NCI-H524 treated with DMSO at 0.1 percent for 48 hours (cell line): Measurements from ENCODE around the gene APBB1IP.
"Not testable (repeated sequence)": the region's sequence is repeated elsewhere in the genome, so short reads cannot be mapped to it uniquely, and the experiment has no call there.

Experiments used
- DNase-seq: peaks from one replicate; lab custom pipeline; 2025; lab: John Stamatoyannopoulos, UW

Gene APBB1IP

GRCh38 chr10:26437637-26438461, at the start of gene APBB1IP:
Gene APBB1IP (plus strand): TSS chr10:26438341. CDS start chr10:26492327, 53,986 bp downstream.
- DNase-seq, result no peak

- no peak for DNase-seq
Measured at GRCh38 chr10:26389533-26389932, 48.6 kb upstream of the APBB1IP start.

GRCh38 chr10:26391701-26392695, 46.1 kb upstream of the APBB1IP start:
- DNase-seq, result no peak

- not testable (repeated sequence) for DNase-seq
Measured at GRCh38 chr10:26398353-26398752, 39.8 kb upstream of the APBB1IP start.

- DNase-seq, result no peak
Measured at GRCh38 chr10:26407406-26407969, 30.7 kb upstream of the APBB1IP start.

GRCh38 chr10:26408858-26409494, 29.2 kb upstream of the APBB1IP start:
- no peak for DNase-seq

GRCh38 chr10:26410356-26410755, 27.8 kb upstream of the APBB1IP start:
- DNase-seq, result no peak

GRCh38 chr10:26412932-26413331, 25.2 kb upstream of the APBB1IP start:
- no peak for DNase-seq

GRCh38 chr10:26413375-26413774, 24.8 kb upstream of the APBB1IP start:
- no peak for DNase-seq

GRCh38 chr10:26417136-26417535, 21.0 kb upstream of the APBB1IP start:
- no peak for DNase-seq

GRCh38 chr10:26422977-26423376, 15.2 kb upstream of the APBB1IP start:
- DNase-seq, result no peak

- DNase-seq, result no peak
Measured at GRCh38 chr10:26423722-26424121, 14.4 kb upstream of the APBB1IP start.

GRCh38 chr10:26430641-26431163, 7.4 kb upstream of the APBB1IP start:
- DNase-seq, result no peak

- DNase-seq, result no peak
Measured at GRCh38 chr10:26432938-26433337, 5.2 kb upstream of the APBB1IP start.

GRCh38 chr10:26435852-26436251, 2.3 kb upstream of the APBB1IP start:
- no peak for DNase-seq

- DNase-seq, result no peak
Measured at GRCh38 chr10:26436848-26437247, 1.3 kb upstream of the APBB1IP start.

GRCh38 chr10:26438534-26439341, 597 bp downstream of the APBB1IP start:
- DNase-seq, result no peak

GRCh38 chr10:26439406-26440087, 1.4 kb downstream of the APBB1IP start:
- DNase-seq, result no peak

- DNase-seq, result no peak
Measured at GRCh38 chr10:26440088-26440470, 1.9 kb downstream of the APBB1IP start.
